ENCODE results near the gene PIWIL4.

Gene PIWIL4

GRCh38 chr11:94665116-94665659 lies 98.0 kb downstream of the PIWIL4 start:
- TF ChIP-seq CTCF (IDR thresholded peaks at IDR 0.05), result no peak

- TF ChIP-seq CTCF (IDR thresholded peaks at IDR 0.05), result no peak
Observed at GRCh38 chr11:94666792-94667721, 99.9 kb downstream of the PIWIL4 start.

- no peak for TF ChIP-seq CTCF (IDR thresholded peaks at IDR 0.05)
Observed at GRCh38 chr11:94668212-94668793, 101.1 kb downstream of the PIWIL4 start.

- TF ChIP-seq CTCF (IDR thresholded peaks at IDR 0.05), result no peak
Observed at GRCh38 chr11:94669023-94669422, 101.9 kb downstream of the PIWIL4 start.

All from LNCAP (cell line).